H1 (cell line): ENCODE data around the gene ASCC1. TPM values are rescaled to one million over a fixed set of nuclear protein-coding genes. Genes with fewer than 3 reads are reported as not detected.

Experiments
- CTCF ChIA-PET: fragments of 300-600 bp; sonication (Branson Sonifier 250); formaldehyde crosslinking; loops from one replicate; lab custom pipeline; 2021; ENCODE audit not compliant: partially characterized antibody; lab: Charles Lee
- POLR2A ChIA-PET: fragments of 300-600 bp; sonication (Branson Sonifier 250); formaldehyde crosslinking; loops from one replicate; lab custom pipeline; 2021; ENCODE audit warnings: inconsistent platforms; ENCODE audit not compliant: partially characterized antibody; lab: Charles Lee
- DNase-seq, 2 experiments: peaks; one replicate each; pipeline versions ENCODE4 v3.0.0 to v3.0.0-alpha.2; 2010 to 2022; ENCODE audit warnings: low spot score in 2 of 2, low read depth in 1 of 2, mixed read lengths in 1 of 2
- FAIRE-seq: peaks from 2 replicates; lab custom pipeline; 2011; peaks lifted over from hg19 to GRCh38; lab: Jason Lieb, UNC
- H2AFZ ChIP-seq: 2 replicates; pipeline ENCODE4 v1.8.1; 2012; ENCODE audit warnings: low read length, inconsistent platforms
- H2AK5ac ChIP-seq: 2 replicates; pipeline ENCODE4 v1.6.1; 2013; ENCODE audit warnings: low read depth, low read length
- H2BK120ac ChIP-seq: replicated peaks from 2 replicates; pipeline ENCODE3; 2013; ENCODE audit warnings: low read depth, low read length, inconsistent platforms
- H2BK12ac ChIP-seq: 2 replicates; pipeline ENCODE4 v1.6.1; 2013; ENCODE audit warnings: low read depth, low read length
- H2BK15ac ChIP-seq: 2 replicates; pipeline ENCODE4 v1.6.1; 2013; ENCODE audit warnings: low read length
- H2BK20ac ChIP-seq: 2 replicates; pipeline ENCODE4 v1.6.1; 2013; ENCODE audit warnings: low read length
- H2BK5ac ChIP-seq: 2 replicates; pipeline ENCODE4 v1.6.1; 2013; ENCODE audit warnings: low read depth, low read length
- H3K14ac ChIP-seq: 2 replicates; pipeline ENCODE4 v1.6.1; 2013; ENCODE audit warnings: inconsistent platforms; ENCODE audit not compliant: insufficient read length
- H3K18ac ChIP-seq: 2 replicates; pipeline ENCODE4 v1.6.1; 2013; ENCODE audit warnings: low read length; ENCODE audit errors: extremely low read depth
- H3K23ac ChIP-seq: 2 replicates; pipeline ENCODE4 v1.6.1; 2013; ENCODE audit warnings: inconsistent platforms; ENCODE audit not compliant: insufficient read length
- H3K23me2 ChIP-seq: 2 replicates; pipeline ENCODE4 v1.6.1; 2013; ENCODE audit warnings: low read depth, low read length
- H3K27ac ChIP-seq: 2 replicates; pipeline ENCODE4 v1.6.1; 2011; ENCODE audit warnings: low read depth, low read length, inconsistent platforms
- H3K27me3 ChIP-seq, 4 experiments: replicated peaks in 1 of 4; 1 replicate in 1 of 4; 2 replicates in 3 of 4; pipeline versions ENCODE4 v1.6.1 to v1.8.1; 2011 to 2013; ENCODE audit warnings: low read length in 3 of 4, mild to moderate bottlenecking in 3 of 4, inconsistent platforms in 2 of 4, mixed read lengths in 2 of 4, moderate library complexity in 1 of 4; ENCODE audit not compliant: control insufficient read depth in 3 of 4, insufficient read depth in 3 of 4; ENCODE audit errors: extremely low read depth in 1 of 4
- H3K36me3 ChIP-seq, 4 experiments: 2 replicates each; pipeline versions ENCODE4 v1.6.1 to v1.8.1; 2011 to 2013; ENCODE audit warnings: mild to moderate bottlenecking in 4 of 4, low read length in 3 of 4, moderate library complexity in 2 of 4, control low read depth in 1 of 4, inconsistent platforms in 1 of 4; ENCODE audit not compliant: insufficient read depth in 4 of 4, control insufficient read depth in 2 of 4
- H3K4ac ChIP-seq: replicated peaks from 2 replicates; pipeline ENCODE3; 2013; ENCODE audit warnings: low read length, low read depth, mixed read lengths, inconsistent platforms; ENCODE audit not compliant: insufficient read length
- H3K4me1 ChIP-seq, 4 experiments: replicated peaks in 1 of 4; 1 replicate in 1 of 4; 2 replicates in 3 of 4; pipeline versions ENCODE4 v1.6.1 to v1.8.1; 2011 to 2013; ENCODE audit warnings: low read length in 3 of 4, inconsistent platforms in 2 of 4, mixed read lengths in 1 of 4; ENCODE audit not compliant: insufficient read depth in 4 of 4, control insufficient read depth in 3 of 4
- H3K4me2 ChIP-seq, 2 experiments: 2 replicates each; pipeline versions ENCODE4 v1.6.1 to v1.8.1; 2011 to 2013; ENCODE audit warnings: low read depth in 2 of 2, low read length in 2 of 2, control low read depth in 1 of 2, inconsistent platforms in 1 of 2, mild to moderate bottlenecking in 1 of 2; ENCODE audit not compliant: insufficient read depth in 1 of 2
- H3K4me3 ChIP-seq, 4 experiments: fragments of 200-600, 300-600 bp in 1 of 4; sonication (generic), shearing (Covaris generic), sonication (Bioruptor Twin) in 1 of 4; 2 replicates each; pipeline versions ENCODE4 v1.5.1 to v1.8.1; 2011 to 2016; ENCODE audit warnings: low read length in 4 of 4, low read depth in 3 of 4, control low read depth in 2 of 4, inconsistent platforms in 2 of 4, mild to moderate bottlenecking in 2 of 4, mixed read lengths in 1 of 4, moderate library complexity in 1 of 4; ENCODE audit not compliant: insufficient read depth in 2 of 4; ENCODE audit errors: extremely low read depth in 1 of 4
- H3K56ac ChIP-seq: replicated peaks from 2 replicates; pipeline ENCODE3; 2013; ENCODE audit warnings: low read depth, mild to moderate bottlenecking, mixed read lengths, low read length, inconsistent platforms; ENCODE audit not compliant: insufficient read length
- H3K79me1 ChIP-seq: 2 replicates; pipeline ENCODE4 v1.6.1; 2013; ENCODE audit warnings: low read depth, low read length, control low read depth
- H3K79me2 ChIP-seq, 2 experiments: 2 replicates each; pipeline versions ENCODE4 v1.6.1 to v1.8.1; 2012 to 2013; ENCODE audit warnings: low read length in 2 of 2, mild to moderate bottlenecking in 2 of 2, inconsistent platforms in 1 of 2; ENCODE audit not compliant: insufficient read depth in 2 of 2, control insufficient read depth in 1 of 2
- H3K9ac ChIP-seq, 4 experiments: replicated peaks in 1 of 4; 1 replicate in 1 of 4; 2 replicates in 3 of 4; pipeline versions ENCODE4 v1.6.1 to v1.8.1; 2011 to 2013; ENCODE audit warnings: low read depth in 3 of 4, low read length in 3 of 4, control low read depth in 2 of 4, mild to moderate bottlenecking in 2 of 4, moderate library complexity in 2 of 4, inconsistent platforms in 1 of 4; ENCODE audit errors: extremely low read depth in 1 of 4
- H3K9me3 ChIP-seq, 2 experiments: 2 replicates each; pipeline versions ENCODE4 v1.6.1 to v1.8.1; 2012 to 2013; ENCODE audit warnings: mild to moderate bottlenecking in 2 of 2, moderate library complexity in 2 of 2, control low read depth in 1 of 2, inconsistent platforms in 1 of 2, low read depth in 1 of 2, low read length in 1 of 2, mixed read lengths in 1 of 2; ENCODE audit not compliant: insufficient read depth in 2 of 2
- H4K20me1 ChIP-seq, 2 experiments: replicated peaks in 1 of 2; 2 replicates each; pipeline versions ENCODE3 to v1.8.1; 2011 to 2013; ENCODE audit warnings: inconsistent platforms in 2 of 2, low read length in 2 of 2, mild to moderate bottlenecking in 1 of 2; ENCODE audit not compliant: insufficient read depth in 2 of 2, control insufficient read depth in 1 of 2
- H4K5ac ChIP-seq: 2 replicates; pipeline ENCODE4 v1.6.1; 2013; ENCODE audit warnings: low read length, low read depth, mixed read lengths, inconsistent platforms; ENCODE audit not compliant: insufficient read length
- H4K8ac ChIP-seq: 2 replicates; pipeline ENCODE4 v1.8.0; 2013; ENCODE audit warnings: mild to moderate bottlenecking, moderate library complexity, low read length, inconsistent platforms; ENCODE audit not compliant: insufficient read depth; ENCODE audit errors: extremely low read depth
- H4K91ac ChIP-seq: replicated peaks from 2 replicates; pipeline ENCODE3; 2013; ENCODE audit warnings: low read length, mixed read lengths, inconsistent platforms; ENCODE audit not compliant: insufficient read length
- CTBP2 ChIP-seq: IDR thresholded peaks from 2 replicates; pipeline ENCODE4 v1.7.0; 2011; ENCODE audit warnings: borderline replicate concordance, mild to moderate bottlenecking, moderate library complexity, mixed read lengths, low read length; ENCODE audit not compliant: insufficient read depth, insufficient read length
- CTCF ChIP-seq, 3 experiments: IDR thresholded peaks; 1 replicate in 2 of 3; 2 replicates in 1 of 3; pipeline versions ENCODE4 v1.5.1 to v1.6.1; 2011; ENCODE audit warnings: low read length in 3 of 3, mild to moderate bottlenecking in 3 of 3, inconsistent platforms in 2 of 3, low read depth in 1 of 3, moderate library complexity in 1 of 3; ENCODE audit not compliant: insufficient read depth in 1 of 3; ENCODE audit errors: control extremely low read depth in 1 of 3
- HDAC6 ChIP-seq: IDR thresholded peaks from one replicate; pipeline ENCODE4 v1.7.1; 2012; ENCODE audit warnings: low read depth, mild to moderate bottlenecking, inconsistent platforms, low read length, moderate library complexity
- RAD21 ChIP-seq, 2 experiments: IDR thresholded peaks in 1 of 2; conservative IDR thresholded peaks in 1 of 2; 2 replicates each; pipeline ENCODE4 v1.6.1; 2011; ENCODE audit warnings: low read depth in 2 of 2, low read length in 2 of 2, improper control_type of control experiment in 1 of 2, inconsistent platforms in 1 of 2, mild to moderate bottlenecking in 1 of 2, moderate library complexity in 1 of 2
- WGBS, 2 experiments: shearing (Covaris generic) in 1 of 2; methylation state at CpG; one replicate each; pipeline versions ENCODE4 v1.1.6 to v1.1.7; 2013 to 2015; ENCODE audit warnings: low lambda C conversion rate in 2 of 2, mixed read lengths in 2 of 2, inconsistent platforms in 1 of 2, low coverage in 1 of 2, missing lambda C conversion rate in 1 of 2; ENCODE audit not compliant: insufficient replicate concordance in 2 of 2, insufficient coverage in 1 of 2, insufficient read length in 1 of 2; ENCODE audit errors: extremely low coverage in 1 of 2, missing lambda C conversion rate in 1 of 2; 5-methylcytosine and 5-hydroxymethylcytosine counted together
- polyA plus RNA-seq, 7 experiments: library from polyadenylated mRNA; depleted of rRNA in 3 of 7; stranded (reverse) in 5 of 7; unstranded in 2 of 7; fragments of >200 nt in 5 of 7; fragments of 200-250 nt in 2 of 7; gene quantifications; 1 replicate in 5 of 7; 2 replicates in 1 of 7; 4 replicates in 1 of 7; pipeline versions ENCODE4 v1.2.1 to v1.2.3, GENCODE V29; 2011 to 2013; ENCODE audit warnings: missing spikeins in 2 of 7, mixed read lengths in 2 of 7
- total RNA-seq: library from RNA; stranded (reverse); fragmentation: NEBNext Ultra II Directional; extraction: Animal tissue kit (Norgen Biotek cat#: 25700); gene quantifications from 2 replicates; pipeline ENCODE4 v1.2.1, GENCODE V29; 2021

The ASCC1 gene
- total and polyA plus RNA-seq, 2 of the 8 experiments (the other 6 are each of a cell fraction or from before 2014, with no cell fraction given), result 25.6 to 35.8 TPM

- Histone ChIP-seq H2AFZ (no peak overlapping the region), H3K23me2 (peaks cover 4% of the 10 kb centered on the region; the same call in 1 of the 2 replicates), H3K36me3 (no peaks in the 10 kb centered on the region), H3K27me3 (no peaks in the 10 kb centered on the region), H4K20me1 (no peaks in the 10 kb centered on the region), H3K23ac (no peak overlapping the region), H2AK5ac (peak overlapping the region; percentile 26; the same call in 1 of the 2 replicates), H3K4ac (no peak overlapping the region), H3K56ac (no peak overlapping the region), H4K5ac (no peak overlapping the region), H3K9ac (no peak overlapping the region), H4K91ac (peak overlapping the region; percentile 20), H3K4me2 (no peak overlapping the region), H3K14ac (no peak overlapping the region), H3K79me2 (no peaks in the 10 kb centered on the region), H2BK15ac (peak overlapping the region; percentile 95; the same call in 1 of the 2 replicates), H3K4me3 (no peak overlapping the region), H3K18ac (no peak overlapping the region; the same call in 1 of the 2 replicates), H2BK120ac (no peak overlapping the region), H3K27ac (no peak overlapping the region), H2BK20ac (peak overlapping the region; percentile 80; the same call in 1 of the 2 replicates), H4K8ac (no peak overlapping the region), H2BK5ac (peak overlapping the region; percentile 40; the same call in 1 of the 2 replicates), H2BK12ac (peak overlapping the region; percentile 60; the same call in 1 of the 2 replicates), H3K9me3 (no peaks in the 10 kb centered on the region), H3K79me1 (no peaks in the 10 kb centered on the region), H3K4me1 (peaks cover 12 to 29% (median 26%) of the 10 kb centered on the region in 4 experiments)
- DNase-seq (no peak), FAIRE-seq (no peak)
- ChIA-PET POLR2A (interaction anchor here (0.6 to 24.2 kb wide), 10 partner anchors 11 to 173 kb away, joined by 3 to 673 read pairs (median 4); partner anchors contain the start of gene DDIT4), CTCF (interaction anchor here (0.7 to 4.4 kb wide), 15 partner anchors 11 to 311 kb away, joined by 3 to 25 read pairs (median 5); partner anchors contain the start of gene DDIT4)
- WGBS, 2 experiments, result 94% methylated on average over 4 of the region's 4 CpGs; no CpG with 5 or more reads in 1 of the 2 experiments
- TF ChIP-seq CTBP2, result no peak
- TF ChIP-seq HDAC6, result no peak
- TF ChIP-seq CTCF (IDR thresholded peaks at IDR 0.05; ENCODE audit: control extremely low read depth in 1 of 3, insufficient read depth in 1 of 3, low read depth in 1 of 3, low read length in 3 of 3), result peak; percentile 9 to 33 (median 27); a peak in 3 of 4 replicates
- peak; percentile 6 to 34; a peak in 2 of 4 replicates for TF ChIP-seq RAD21 (IDR thresholded peaks at IDR 0.05 in 1 of 2, conservative IDR thresholded peaks at IDR 0.05 in 1 of 2; ENCODE audit: low read depth in 2 of 2, low read length in 2 of 2)
Measured at GRCh38 chr10:72258617-72259016, 42.5 kb upstream of the ASCC1 start.
